Small intestine (tissue), 7 donors: Measurements from ENCODE around the gene SBNO2. TPM values are rescaled to one million over a fixed set of nuclear protein-coding genes. Genes with fewer than 3 reads are reported as not detected.

Experiments
- DNase-seq, 2 donors: peaks; one replicate each; pipeline versions ENCODE4 v3.0.0 to v3.0.0-alpha.2; 2013
- FAIRE-seq: peaks from 2 replicates; lab custom pipeline; 2012; peaks lifted over from hg19 to GRCh38; lab: Jason Lieb, UNC
- H3K27ac ChIP-seq, 3 donors: one replicate each; pipeline ENCODE4 v1.5.1; 2013; ENCODE audit warnings: low read length in 2 of 3, mild to moderate bottlenecking in 2 of 3, control low read depth in 1 of 3, inconsistent platforms in 1 of 3, low read depth in 1 of 3, moderate library complexity in 1 of 3
- H3K27me3 ChIP-seq, 3 donors: one replicate each; pipeline ENCODE4 v1.6.1; 2013; ENCODE audit warnings: low read length in 3 of 3, inconsistent platforms in 1 of 3; ENCODE audit not compliant: control insufficient read depth in 3 of 3, insufficient read depth in 3 of 3
- H3K36me3 ChIP-seq, 3 donors: one replicate each; pipeline ENCODE4 v1.6.1; 2013; ENCODE audit warnings: low read length in 3 of 3, inconsistent platforms in 1 of 3, low read depth in 1 of 3, mild to moderate bottlenecking in 1 of 3, moderate library complexity in 1 of 3; ENCODE audit not compliant: control insufficient read depth in 3 of 3, insufficient read depth in 2 of 3
- H3K4me1 ChIP-seq, 3 donors: one replicate each; pipeline ENCODE4 v1.6.1; 2013; ENCODE audit warnings: low read length in 2 of 3, inconsistent platforms in 1 of 3, low read depth in 1 of 3, mild to moderate bottlenecking in 1 of 3, moderate library complexity in 1 of 3; ENCODE audit not compliant: control insufficient read depth in 3 of 3, insufficient read depth in 2 of 3
- H3K4me3 ChIP-seq, 3 donors: one replicate each; pipeline ENCODE4 v1.5.1; 2013; ENCODE audit warnings: low read length in 3 of 3, control low read depth in 1 of 3, inconsistent platforms in 1 of 3, low read depth in 1 of 3, mild to moderate bottlenecking in 1 of 3, moderate library complexity in 1 of 3
- H3K9me3 ChIP-seq, 2 donors: one replicate each; pipeline ENCODE4 v1.6.1; 2013; ENCODE audit warnings: low read depth in 1 of 2, low read length in 1 of 2; ENCODE audit not compliant: control insufficient read depth in 2 of 2, insufficient read depth in 1 of 2
- WGBS, 3 donors: extraction: QIAGEN DNeasy Blood & Tissue Kit; methylation state at CpG; one replicate each; pipeline ENCODE4 v1.1.7; 2013; 5-methylcytosine and 5-hydroxymethylcytosine counted together
- polyA plus RNA-seq, 4 donors: library from polyadenylated mRNA; stranded (reverse) in 3 of 4; unstranded in 1 of 4; fragments of 200-250 nt in 3 of 4; fragments of 120-200 nt in 1 of 4; gene quantifications; one replicate each; pipeline versions ENCODE4 v1.2.1 to v1.2.3, GENCODE V29; 2013
- donor health status: healthy with polysubstance abuse.
- donor health status: control.
- donor health status: control.
- donor health status: Bipolar disorder and iron deficiency.
- donor health status: healthy.

Gene SBNO2
- polyA plus RNA-seq, 4 donors = 19.7 to 32.1 (median 21.6) TPM

DNA sequence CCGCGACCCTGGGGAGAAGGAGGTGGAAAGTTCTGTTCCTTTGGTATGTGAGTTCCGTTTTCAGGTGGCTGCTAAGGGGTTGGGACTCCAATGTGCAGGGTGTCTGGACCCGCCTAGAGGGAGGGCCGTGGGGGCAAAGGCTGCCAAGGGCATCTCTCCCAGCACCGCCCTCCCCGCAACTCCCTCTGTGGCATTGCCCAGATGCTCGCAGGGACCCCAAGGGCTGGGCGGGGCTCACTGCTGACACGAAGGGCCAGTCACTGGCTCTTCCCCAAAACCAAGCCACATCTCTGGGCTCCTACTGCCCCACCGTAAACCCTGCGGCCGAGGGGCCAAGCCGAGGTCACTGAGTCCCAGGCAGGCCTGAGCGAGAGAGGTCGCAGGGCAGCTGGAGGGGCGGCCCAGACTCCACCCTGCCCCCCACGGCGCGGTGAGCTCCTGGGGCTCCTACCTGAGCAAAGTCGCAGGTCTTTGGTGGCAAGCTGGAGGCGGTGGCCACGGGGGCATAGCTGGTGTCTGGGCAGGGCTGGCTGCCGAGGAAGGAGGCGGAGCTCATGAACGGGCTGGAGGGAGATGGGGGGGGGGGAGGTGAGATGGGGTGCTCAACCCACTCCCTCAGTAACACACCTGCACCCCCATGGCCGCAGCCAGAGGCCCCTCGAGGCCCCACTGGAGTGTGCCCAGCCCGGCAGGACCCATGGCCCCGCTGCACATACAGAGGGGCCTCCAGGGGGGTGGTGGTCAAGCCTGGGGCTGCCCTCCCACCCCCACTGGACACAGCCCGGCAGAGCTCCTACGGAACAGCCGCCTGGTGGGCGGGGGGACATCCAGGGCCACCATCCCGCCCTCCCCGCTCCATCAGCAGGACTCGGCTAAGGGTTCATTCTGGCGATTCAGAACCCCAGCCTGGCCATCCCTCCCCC is 26.9 kb downstream of the SBNO2 start:
- WGBS, 3 donors = 76 to 84% (median 83%) methylated on average over 27 to 38 of the region's 38 CpGs
- H3K4me3 ChIP-seq = no peak overlapping the region
- H3K27me3 ChIP-seq = no peaks in the 10 kb centered on the region
- H3K36me3 ChIP-seq = peaks cover 12 to 83% (median 20%) of the 10 kb centered on the region in 3 donors
- no peak overlapping the region for H3K27ac ChIP-seq
- DNase-seq (no peak), FAIRE-seq (no peak)
- no peaks in the 10 kb centered on the region for H3K4me1 ChIP-seq
- H3K9me3 ChIP-seq = peaks cover 0 to 1% of the 10 kb centered on the region in 2 donors

DNA sequence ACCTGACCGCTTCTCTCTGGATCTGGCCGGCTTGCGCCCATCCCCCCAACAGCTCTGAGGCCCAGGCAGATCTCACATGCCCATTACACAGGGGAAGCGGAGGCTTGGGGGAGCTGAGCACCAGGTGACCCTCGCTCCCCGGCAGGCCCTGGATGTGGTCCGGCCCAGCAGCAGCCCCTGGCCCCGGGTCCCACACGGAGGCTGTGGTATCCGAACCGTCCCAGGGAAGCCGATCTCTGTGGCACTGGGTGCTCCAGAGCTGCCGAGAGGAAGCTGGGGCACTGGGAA is 27.7 kb downstream of the SBNO2 start:
- Histone ChIP-seq H3K27ac (no peak overlapping the region), H3K9me3 (peaks cover 0 to 6% of the 10 kb centered on the region in 2 donors), H3K4me3 (no peak overlapping the region), H3K36me3 (peaks cover 12 to 83% (median 18%) of the 10 kb centered on the region in 3 donors), H3K27me3 (no peaks in the 10 kb centered on the region), H3K4me1 (no peaks in the 10 kb centered on the region)
- WGBS, 3 donors = 91 to 96% (median 91%) methylated on average over 11 to 13 of the region's 13 CpGs
- DNase-seq (no peak), FAIRE-seq (no peak)

DNA sequence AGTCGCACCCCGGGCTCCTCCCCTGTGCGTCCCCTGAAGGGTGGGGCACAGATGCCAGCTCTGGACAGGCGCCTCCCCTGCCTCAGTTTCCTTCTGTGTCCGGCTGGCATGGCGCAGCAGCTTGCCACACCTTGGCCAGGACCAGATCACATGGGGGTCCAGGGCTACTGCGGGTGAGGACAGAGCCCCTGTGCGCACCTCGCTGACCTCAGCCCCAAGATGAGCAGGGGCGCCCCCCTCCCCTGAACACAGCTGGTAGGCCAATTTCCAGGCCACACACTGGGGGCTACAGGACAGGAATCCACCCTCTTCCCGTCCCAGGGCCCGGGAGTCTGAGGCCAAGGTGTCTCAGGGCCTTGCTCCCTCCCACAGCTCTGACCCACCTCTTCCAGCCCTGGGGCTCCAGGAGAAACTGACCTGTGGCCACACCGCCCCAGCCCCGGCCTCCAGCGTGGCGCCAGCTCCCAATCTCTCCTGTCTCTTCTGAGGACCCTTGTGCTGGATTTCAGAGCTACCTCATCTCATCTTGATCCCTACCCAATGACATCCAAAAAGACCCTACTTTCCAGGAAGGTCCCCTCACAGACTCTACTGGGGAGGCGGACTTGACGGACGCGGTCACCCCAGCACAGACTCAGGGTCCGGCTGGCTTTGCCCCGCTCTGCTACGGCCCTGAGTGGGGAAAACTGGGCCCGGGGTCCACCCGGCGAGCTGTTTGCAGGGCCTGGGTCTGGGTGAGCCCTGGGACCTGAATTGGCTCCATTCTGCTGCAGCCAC is 28.2 kb downstream of the SBNO2 start:
- FAIRE-seq = no peak
- H3K4me1 ChIP-seq = no peaks in the 10 kb centered on the region
- H3K27me3 ChIP-seq = no peaks in the 10 kb centered on the region
- peaks cover 0 to 6% of the 10 kb centered on the region in 2 donors for H3K9me3 ChIP-seq
- no peak for DNase-seq
- WGBS, 3 donors = 97 to 98% (median 97%) methylated on average over 24 to 26 of the region's 26 CpGs
- H3K36me3 ChIP-seq = peaks cover 11 to 83% (median 18%) of the 10 kb centered on the region in 3 donors
- no peak overlapping the region for H3K4me3 ChIP-seq
- H3K27ac ChIP-seq = no peak overlapping the region

DNA sequence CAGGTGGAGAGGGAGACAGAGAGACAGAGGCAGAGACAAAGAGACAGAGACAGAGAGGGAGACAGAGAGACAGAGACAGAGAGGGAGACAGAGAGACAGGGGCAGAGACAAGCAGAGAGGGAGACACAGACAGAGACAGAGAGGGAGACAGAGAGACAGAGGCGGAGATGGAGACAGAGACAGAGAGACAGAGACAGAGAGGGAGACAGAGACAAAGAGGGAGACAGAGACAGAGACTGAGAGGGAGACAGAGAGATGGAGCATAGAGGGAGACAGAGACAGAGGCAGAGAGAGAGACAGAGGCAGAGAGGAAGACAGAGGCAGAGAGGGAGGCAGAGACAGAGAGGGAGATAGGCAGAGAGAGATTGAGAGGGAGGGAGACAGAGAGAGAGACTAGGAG is 29.3 kb downstream of the SBNO2 start:
- H3K9me3 ChIP-seq = peaks cover 0 to 6% of the 10 kb centered on the region in 2 donors
- no peaks in the 10 kb centered on the region for H3K4me1 ChIP-seq
- DNase-seq = no peak
- WGBS, 3 donors = 89 to 100% (median 97%) methylated on average over 1 of the region's 1 CpG
- H3K27ac ChIP-seq = no peak overlapping the region
- no peak overlapping the region for H3K4me3 ChIP-seq
- H3K36me3 ChIP-seq = peaks cover 7 to 80% (median 18%) of the 10 kb centered on the region in 3 donors
- no peak for FAIRE-seq
- no peaks in the 10 kb centered on the region for H3K27me3 ChIP-seq

DNA sequence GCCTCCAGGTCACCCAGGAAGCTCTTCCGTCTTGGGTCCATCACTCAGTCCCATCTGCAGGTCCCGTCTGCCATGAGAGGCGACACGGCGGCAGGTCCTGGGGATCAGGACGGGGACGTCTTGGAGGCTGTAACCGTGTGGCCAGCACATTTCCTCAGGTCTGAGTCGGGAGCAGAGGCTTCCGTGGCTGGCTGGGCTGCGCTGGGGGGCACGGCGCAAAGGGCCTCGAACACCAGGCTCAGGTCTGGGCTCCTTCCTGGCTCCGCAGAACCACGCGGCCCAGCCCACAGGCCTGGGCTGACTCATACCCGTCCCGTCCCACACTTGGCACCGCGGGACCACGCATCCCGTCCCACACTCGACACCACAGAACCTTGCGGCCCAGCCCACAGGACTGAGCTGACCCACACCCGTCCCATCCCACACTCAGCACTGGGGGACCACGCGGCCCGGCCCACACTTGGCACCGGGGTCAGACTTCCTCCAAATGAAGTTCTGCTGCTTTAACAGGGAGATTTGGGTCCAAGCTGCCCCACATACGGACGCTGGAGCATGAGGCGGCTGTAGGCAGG is 30.2 kb downstream of the SBNO2 start:
- Histone ChIP-seq H3K27me3 (no peaks in the 10 kb centered on the region), H3K4me3 (no peak overlapping the region), H3K4me1 (no peaks in the 10 kb centered on the region), H3K36me3 (peaks cover 7 to 80% (median 18%) of the 10 kb centered on the region in 3 donors), H3K27ac (no peak overlapping the region), H3K9me3 (peaks cover 0 to 6% of the 10 kb centered on the region in 2 donors)
- 92 to 96% (median 95%) methylated on average over 30 to 33 of the region's 33 CpGs for WGBS, 3 donors
- no peak for DNase-seq
- no peak for FAIRE-seq

DNA sequence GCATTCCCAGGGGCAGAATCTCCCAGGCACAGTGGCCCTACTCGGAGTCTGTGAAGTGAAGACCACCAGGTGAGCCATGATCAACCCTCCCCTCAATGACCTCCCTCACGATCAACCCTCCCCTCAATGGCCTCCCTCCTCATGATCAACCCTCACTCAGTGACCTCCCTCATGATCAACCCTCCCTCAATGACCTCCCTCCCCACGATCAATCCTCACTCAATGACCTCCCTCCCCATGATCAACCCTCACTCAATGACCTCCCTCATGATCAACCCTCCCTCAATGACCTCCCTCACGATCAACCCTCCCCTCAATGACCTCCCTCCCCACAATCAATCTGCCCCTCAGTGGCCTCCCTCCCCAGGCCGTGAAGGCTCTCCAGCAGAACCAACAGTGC is 32.1 kb downstream of the SBNO2 start:
- H3K4me1 ChIP-seq = peaks cover 0 to under 1% (median 0%) of the 10 kb centered on the region in 3 donors
- no peak for FAIRE-seq
- peaks cover 7 to 75% (median 18%) of the 10 kb centered on the region in 3 donors for H3K36me3 ChIP-seq
- no peak overlapping the region for H3K4me3 ChIP-seq
- no peaks in the 10 kb centered on the region for H3K27me3 ChIP-seq
- H3K27ac ChIP-seq = no peak overlapping the region
- DNase-seq = no peak
- WGBS, 3 donors = 87 to 90% (median 90%) methylated on average over 5 of the region's 5 CpGs
- H3K9me3 ChIP-seq = peaks cover 0 to 6% of the 10 kb centered on the region in 2 donors

DNA sequence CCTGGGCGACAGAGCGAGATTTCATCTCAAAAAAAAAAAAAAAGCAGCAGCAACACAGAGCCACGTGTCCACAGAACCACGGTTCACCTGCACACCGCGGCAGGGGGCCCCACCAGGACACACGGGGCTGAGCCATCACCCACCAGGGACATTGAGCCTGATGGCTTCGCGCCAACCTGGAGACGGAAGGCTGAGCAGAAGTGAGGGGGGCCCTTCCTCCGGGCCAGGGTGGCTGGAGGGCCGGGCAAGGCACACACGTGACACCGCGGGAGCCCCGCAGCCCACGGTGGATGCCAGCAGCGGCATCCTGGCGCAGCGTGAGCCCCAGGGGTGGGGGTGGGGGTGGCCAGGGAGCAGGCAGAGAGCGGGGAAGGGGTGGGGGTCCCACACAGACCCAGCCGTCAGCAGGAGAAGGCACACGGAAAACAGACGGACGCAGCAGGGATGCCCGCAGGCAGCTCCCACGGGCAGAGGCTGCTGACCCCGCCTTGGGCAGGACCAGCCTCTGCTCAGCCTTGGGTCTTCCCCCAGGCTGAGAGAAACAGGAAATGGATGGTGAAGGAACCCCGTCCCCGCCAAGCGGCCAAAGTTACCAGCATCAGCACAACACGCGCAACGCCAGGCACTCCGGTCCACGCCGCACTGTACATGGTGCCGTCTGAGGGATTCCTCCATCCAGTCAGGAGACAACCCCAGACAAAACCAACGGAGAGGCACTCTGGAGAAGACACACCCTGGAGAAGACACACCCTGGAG is 33.6 kb downstream of the SBNO2 start:
- H3K27ac ChIP-seq = no peak overlapping the region
- FAIRE-seq (no peak), DNase-seq (no peak)
- H3K36me3 ChIP-seq = peaks cover 5 to 74% (median 15%) of the 10 kb centered on the region in 3 donors
- no peak overlapping the region for H3K4me3 ChIP-seq
- peaks cover 0 to 15% (median 6%) of the 10 kb centered on the region in 3 donors for H3K4me1 ChIP-seq
- peaks cover 0 to 6% of the 10 kb centered on the region in 2 donors for H3K9me3 ChIP-seq
- no peaks in the 10 kb centered on the region for H3K27me3 ChIP-seq
- 92 to 95% (median 95%) methylated on average over 35 to 39 of the region's 39 CpGs for WGBS, 3 donors
